ENCODE measurements around the gene PCNX2. TPM values are rescaled to one million over a fixed set of nuclear protein-coding genes. Genes with fewer than 3 reads are reported as not detected.

The PCNX2 gene
- total and polyA plus RNA-seq, 2 of the 8 experiments (the other 6 are each of a cell fraction or from before 2014, with no cell fraction given), result 46.1 to 57.6 TPM

- no peak for TF ChIP-seq CHD7 (IDR thresholded peaks at IDR 0.05; ENCODE audit: insufficient replicate concordance, low read length)
- no peak for TF ChIP-seq MAFK (IDR thresholded peaks at IDR 0.05; ENCODE audit: low read depth, low read length)
- no peak for TF ChIP-seq POLR2AphosphoS5 (IDR thresholded peaks at IDR 0.05; ENCODE audit: low read depth, low read length)
- no peak for TF ChIP-seq KDM4A (IDR thresholded peaks at IDR 0.05; ENCODE audit: low read depth, low read length, severe bottlenecking)
- TF ChIP-seq HDAC2 (IDR thresholded peaks at IDR 0.05; ENCODE audit: borderline replicate concordance in 1 of 2, low read depth in 2 of 2, low read length in 2 of 2), result peak in 1 of 2 experiments; percentile 48; a peak in 1 of 4 replicates
- TF ChIP-seq BACH1 (IDR thresholded peaks at IDR 0.05; ENCODE audit: low read length), result no peak
- TF ChIP-seq EZH2 (IDR thresholded peaks at IDR 0.05; ENCODE audit: low read depth, low read length, severe bottlenecking), result no peak
- TF ChIP-seq YY1 (IDR thresholded peaks at IDR 0.05; ENCODE audit: low read depth, low read length), result no peak
- TF ChIP-seq NANOG (IDR thresholded peaks at IDR 0.05; ENCODE audit: insufficient read depth, low read depth, low read length, poor library complexity, severe bottlenecking), result peak; percentile 84
- peak; percentile 83 for TF ChIP-seq TEAD4 (IDR thresholded peaks at IDR 0.05; ENCODE audit: low read depth, low read length)
- TF ChIP-seq RBBP5 (IDR thresholded peaks at IDR 0.05; ENCODE audit: borderline replicate concordance, low read depth, low read length), result no peak
These were observed 5.8 kb downstream of the PCNX2 start (continued) for GRCh38 chr1:233289676-233290075.
